Lower leg skin (tissue), 4 donors: ENCODE data around the gene TIMP2. TPM values are rescaled to one million over a fixed set of nuclear protein-coding genes. Genes with fewer than 3 reads are reported as not detected.
"Not testable (repeated sequence)": the region's sequence is repeated elsewhere in the genome, so short reads cannot be mapped to it uniquely, and the experiment has no call there.

ENCODE experiments used
- DNase-seq, 2 donors: peaks; one replicate each; pipeline ENCODE4 v3.0.0-alpha.2; 2019; ENCODE audit warnings: low spot score in 2 of 2
- H3K4me3 ChIP-seq: fragments of 200-600 bp; sonication (generic); 2 replicates; pipeline ENCODE4 v1.5.1; 2017; ENCODE audit warnings: mild to moderate bottlenecking, low read depth; ENCODE audit not compliant: poor library complexity, severe bottlenecking
- CTCF ChIP-seq, 3 donors: fragments of 450-650 bp; IDR thresholded peaks; one replicate each; pipeline ENCODE4 v1.5.1; 2016; ENCODE audit warnings: antibody characterized with exemption in 3 of 3, mild to moderate bottlenecking in 3 of 3, moderate library complexity in 2 of 3
- POLR2A ChIP-seq, 2 donors: fragments of 450-650 bp; IDR thresholded peaks; one replicate each; pipeline ENCODE4 v1.6.1; 2016 to 2017; ENCODE audit warnings: antibody characterized with exemption in 2 of 2, mild to moderate bottlenecking in 1 of 2, moderate library complexity in 1 of 2
- WGBS, 2 donors: methylation state at CpG; one replicate each; pipeline ENCODE4 v1.1.5; 2018; 5-methylcytosine and 5-hydroxymethylcytosine counted together
- intact Hi-C: fragments of 100-400 bp; cut with DNase I; formaldehyde crosslinking; loops from one replicate; pipeline ENCODE4 v1.15.0; 2023; ENCODE audit warnings: low total_unique reads
- total RNA-seq, 4 donors: library from RNA; depleted of rRNA; stranded (reverse); fragments of >200 nt; gene quantifications; one replicate each; pipeline ENCODE4 v1.1.0, GENCODE V29; 2016

Gene TIMP2
- total RNA-seq, 4 donors from 2014 or later: 69.7 to 203 (median 94.8) TPM

GRCh38 chr17:78904371-78904770, 20.8 kb downstream of the TIMP2 start:
- DNase-seq: no peak
- WGBS, 2 donors: 77 to 80% methylated on average over 9 of the region's 9 CpGs
- intact Hi-C loops: no loop called here
- TF ChIP-seq CTCF (IDR thresholded peaks at IDR 0.05): no peak
- no peak for TF ChIP-seq POLR2A (IDR thresholded peaks at IDR 0.05)
- H3K4me3 ChIP-seq: no peak overlapping the region

- H3K4me3 ChIP-seq: no peak within 1 kb of the TSS
- DNase-seq: no peak
- TF ChIP-seq CTCF (IDR thresholded peaks at IDR 0.05): no peak
- TF ChIP-seq POLR2A (IDR thresholded peaks at IDR 0.05): no peak
- intact Hi-C loops: no loop called here
- 76 to 81% methylated on average over 17 of the region's 17 CpGs for WGBS, 2 donors
Observed at GRCh38 chr17:78903101-78903779, 21.9 kb downstream of the TIMP2 start, which contains the start of gene CEP295NL. Gene CEP295NL, minus strand, starts transcription at chr17:78903201. Its CDS starts 1,373 bp downstream, at chr17:78901828.

GRCh38 chr17:78902231-78902630, 23.0 kb downstream of the TIMP2 start:
- intact Hi-C loops, DNase-seq, H3K4me3 ChIP-seq: not testable (repeated sequence)
- 83% methylated on average over 8 of the region's 8 CpGs for WGBS, 2 donors

- WGBS, 2 donors: 95% methylated on average over 10 of the region's 10 CpGs
- H3K4me3 ChIP-seq: no peak overlapping the region
- TF ChIP-seq CTCF (IDR thresholded peaks at IDR 0.05) (no peak), POLR2A (IDR thresholded peaks at IDR 0.05) (no peak)
- DNase-seq: no peak
- intact Hi-C loops: no loop called here
Observed at GRCh38 chr17:78901806-78902205, 23.4 kb downstream of the TIMP2 start.

- H3K4me3 ChIP-seq: no peak overlapping the region
- TF ChIP-seq CTCF (IDR thresholded peaks at IDR 0.05): no peak
- no peak for TF ChIP-seq POLR2A (IDR thresholded peaks at IDR 0.05)
- no peak for DNase-seq
- intact Hi-C loops: no loop called here
- 89 to 90% methylated on average over 29 of the region's 29 CpGs for WGBS, 2 donors
Observed at GRCh38 chr17:78900816-78901215, 24.4 kb downstream of the TIMP2 start.

- H3K4me3 ChIP-seq: no peak overlapping the region
- 36 to 51% methylated on average over 15 of the region's 18 CpGs for WGBS, 2 donors
- intact Hi-C loops: no loop called here
- TF ChIP-seq CTCF (IDR thresholded peaks at IDR 0.05) (no peak), POLR2A (IDR thresholded peaks at IDR 0.05) (no peak)
- no peak for DNase-seq
Observed at GRCh38 chr17:78899361-78900260, 25.6 kb downstream of the TIMP2 start.
